SK-N-SH (cell line): ENCODE results near the gene PRR19. TPM values are rescaled to one million over a fixed set of nuclear protein-coding genes. Genes with fewer than 3 reads are reported as not detected.
A peak's percentile ranks its signal among the peaks of the same experiment; 100 is the strongest.

Experiments used
- CTCF ChIA-PET: fragments of 300-600, 350-600 bp; formaldehyde crosslinking; extraction: SDS; loops from one replicate; lab custom pipeline; 2021; lab: Yijun Ruan, JAX
- POLR2A ChIA-PET: fragments of 350-600 bp; sonication (Branson Sonifier 250); formaldehyde crosslinking; extraction: SDS; loops from one replicate; lab custom pipeline; 2020; ENCODE audit warnings: antibody characterized with exemption, inconsistent platforms; lab: Yijun Ruan, JAX
- DNase-seq: peaks from one replicate; pipeline ENCODE4 v3.0.0; 2012
- H2AFZ ChIP-seq: fragments of 200-600 bp; sonication (generic); 2 replicates; pipeline ENCODE4 v1.8.1; 2016; ENCODE audit warnings: antibody characterized with exemption, mild to moderate bottlenecking, low read depth
- H3F3A ChIP-seq: fragments of 200-600 bp; sonication (generic); replicated peaks from 2 replicates; pipeline ENCODE3; 2016; ENCODE audit warnings: antibody characterized with exemption, mild to moderate bottlenecking; ENCODE audit not compliant: insufficient read depth
- H3K27ac ChIP-seq, 2 experiments: fragments of 200-500 bp in 1 of 2; fragments of 200-600 bp in 1 of 2; sonication (Bioruptor generic) in 1 of 2; sonication (generic), shearing (Covaris generic) in 1 of 2; 2 replicates each; pipeline versions ENCODE4 v1.5.1 to v1.6.1; 2014 to 2016; ENCODE audit warnings: low read depth in 2 of 2, inconsistent platforms in 1 of 2, low read length in 1 of 2, mild to moderate bottlenecking in 1 of 2, mixed read lengths in 1 of 2
- H3K27me3 ChIP-seq: fragments of 200-600 bp; sonication (generic), shearing (Covaris generic); 2 replicates; pipeline ENCODE4 v1.6.1; 2016; ENCODE audit warnings: mixed run types; ENCODE audit not compliant: insufficient read depth
- H3K36me3 ChIP-seq, 2 experiments: fragments of 200-500 bp in 1 of 2; fragments of 200-600 bp in 1 of 2; sonication (Bioruptor generic) in 1 of 2; sonication (generic) in 1 of 2; replicated peaks in 1 of 2; 2 replicates each; pipeline versions ENCODE3 to v1.5.1; 2014 to 2016; ENCODE audit warnings: low read length in 1 of 2, mild to moderate bottlenecking in 1 of 2; ENCODE audit not compliant: insufficient read depth in 2 of 2, control insufficient read depth in 1 of 2
- H3K4me1 ChIP-seq, 2 experiments: fragments of 200-500 bp in 1 of 2; fragments of 200-600 bp in 1 of 2; sonication (Bioruptor generic) in 1 of 2; sonication (generic), shearing (Covaris generic) in 1 of 2; 2 replicates each; pipeline versions ENCODE4 v1.5.1 to v1.6.1; 2014 to 2016; ENCODE audit warnings: low read depth in 1 of 2, low read length in 1 of 2, mixed run types in 1 of 2; ENCODE audit not compliant: insufficient read depth in 2 of 2, control insufficient read depth in 1 of 2
- H3K4me2 ChIP-seq: fragments of 200-600 bp; sonication (generic), shearing (Covaris generic); 2 replicates; pipeline ENCODE4 v1.6.1; 2017; ENCODE audit warnings: mixed run types
- H3K4me3 ChIP-seq, 2 experiments: fragments of 200-500 bp in 1 of 2; fragments of 200-600 bp in 1 of 2; sonication (Bioruptor generic) in 1 of 2; sonication (generic), shearing (Covaris generic) in 1 of 2; 2 replicates each; pipeline versions ENCODE4 v1.5.1 to v1.8.1; 2014 to 2016; ENCODE audit warnings: low read depth in 2 of 2, inconsistent platforms in 1 of 2, low read length in 1 of 2, mild to moderate bottlenecking in 1 of 2, mixed read lengths in 1 of 2, moderate library complexity in 1 of 2
- H3K79me2 ChIP-seq: fragments of 200-600 bp; sonication (generic); 2 replicates; pipeline ENCODE4 v1.8.1; 2017; ENCODE audit warnings: mild to moderate bottlenecking; ENCODE audit not compliant: insufficient read depth
- H3K9ac ChIP-seq: fragments of 200-600 bp; sonication (generic); 2 replicates; pipeline ENCODE4 v1.6.1; 2017; ENCODE audit warnings: mixed run types
- H3K9me2 ChIP-seq: fragments of 200-600 bp; sonication (generic); 2 replicates; pipeline ENCODE4 v1.6.1; 2017; ENCODE audit warnings: mixed run types
- H3K9me3 ChIP-seq: fragments of 200-600 bp; sonication (generic); 2 replicates; pipeline ENCODE4 v1.6.1; 2017; ENCODE audit warnings: mixed run types, mild to moderate bottlenecking, moderate library complexity
- H4K20me1 ChIP-seq: fragments of 200-600 bp; sonication (generic); 2 replicates; pipeline ENCODE4 v1.6.1; 2017; ENCODE audit warnings: mild to moderate bottlenecking, mixed run types; ENCODE audit not compliant: insufficient read depth
- ELF1 ChIP-seq: IDR thresholded peaks from 2 replicates; pipeline ENCODE4 v1.4.0; 2012
- EP300 ChIP-seq, 2 experiments: IDR thresholded peaks; 2 replicates each; pipeline versions ENCODE4 v1.4.0 to v1.6.1; 2012; ENCODE audit warnings: borderline replicate concordance in 1 of 2, low read depth in 1 of 2, low read length in 1 of 2
- EZH2phosphoT487 ChIP-seq: fragments of 200-600 bp; sonication (generic); IDR thresholded peaks from 2 replicates; pipeline ENCODE4 v1.6.1; 2017; ENCODE audit warnings: low read depth, mixed run types, mild to moderate bottlenecking, antibody characterized with exemption, moderate library complexity, borderline replicate concordance
- FOSL2 ChIP-seq: IDR thresholded peaks from 2 replicates; pipeline ENCODE4 v1.4.0; 2012; ENCODE audit warnings: low read depth, mild to moderate bottlenecking, moderate library complexity, borderline replicate concordance
- FOXJ3 ChIP-seq: sonication (generic); formaldehyde crosslinking; IDR thresholded peaks from 2 replicates; pipeline ENCODE4 v1.5.1; 2020; ENCODE audit warnings: mild to moderate bottlenecking, missing genetic modification reagents
- FOXM1 ChIP-seq: IDR thresholded peaks from 2 replicates; pipeline ENCODE4 v1.4.0; 2012; ENCODE audit warnings: low read depth, mild to moderate bottlenecking
- GABPA ChIP-seq: IDR thresholded peaks from 2 replicates; pipeline ENCODE4 v1.4.0; 2012; ENCODE audit warnings: low read depth, mild to moderate bottlenecking
- JUND ChIP-seq: IDR thresholded peaks from 2 replicates; pipeline ENCODE4 v1.4.0; 2012
- MEF2A ChIP-seq: IDR thresholded peaks from 2 replicates; pipeline ENCODE4 v1.4.0; 2012; ENCODE audit warnings: low read depth, borderline replicate concordance
- NRF1 ChIP-seq: IDR thresholded peaks from 2 replicates; pipeline ENCODE4 v1.6.1; 2012; ENCODE audit warnings: low read depth, mild to moderate bottlenecking, low read length
- PBX3 ChIP-seq: IDR thresholded peaks from 2 replicates; pipeline ENCODE4; 2012
- POLR2AphosphoS5 ChIP-seq: IDR thresholded peaks from 2 replicates; pipeline ENCODE4 v1.6.1; 2012; ENCODE audit warnings: low read depth, low read length
- RAD21 ChIP-seq: IDR thresholded peaks from 2 replicates; pipeline ENCODE4 v1.6.1; 2012; ENCODE audit warnings: mild to moderate bottlenecking, low read length
- RCOR1 ChIP-seq: fragments of 150-350 bp; IDR thresholded peaks from 2 replicates; pipeline ENCODE4 v1.6.1; 2017; ENCODE audit warnings: antibody characterized with exemption, low read length
- RFX5 ChIP-seq: IDR thresholded peaks from 2 replicates; pipeline ENCODE4 v1.6.1; 2012; ENCODE audit warnings: mild to moderate bottlenecking, improper control_type of control experiment, low read length
- RXRA ChIP-seq: IDR thresholded peaks from 2 replicates; pipeline ENCODE4 v1.4.0; 2012; ENCODE audit warnings: low read depth, mild to moderate bottlenecking, borderline replicate concordance
- SMC3 ChIP-seq: IDR thresholded peaks from 2 replicates; pipeline ENCODE4 v1.6.1; 2012; ENCODE audit warnings: low read depth, low read length, improper control_type of control experiment
- TAF1 ChIP-seq: IDR thresholded peaks from 2 replicates; pipeline ENCODE4 v1.6.1; 2012; ENCODE audit warnings: low read depth, mild to moderate bottlenecking, low read length, moderate library complexity, borderline replicate concordance
- TCF12 ChIP-seq: IDR thresholded peaks from 2 replicates; pipeline ENCODE4 v1.4.0; 2012
- USF1 ChIP-seq: IDR thresholded peaks from 2 replicates; pipeline ENCODE4 v1.4.0; 2012; ENCODE audit warnings: low read depth, borderline replicate concordance
- YY1 ChIP-seq: IDR thresholded peaks from 2 replicates; pipeline ENCODE4 v1.4.0; 2012; ENCODE audit warnings: low read depth, mild to moderate bottlenecking
- WGBS: methylation state at CpG from one replicate; pipeline ENCODE4 v1.1.6; 2017; ENCODE audit warnings: low lambda C conversion rate; 5-methylcytosine and 5-hydroxymethylcytosine counted together
- polyA plus RNA-seq, 3 experiments: library from polyadenylated mRNA; depleted of rRNA; stranded (reverse); fragments of >200 nt; gene quantifications; 2 replicates each; pipeline ENCODE4 v1.2.3, GENCODE V29; 2012
- TF ChIP-seq, protein P1 (sequence below): fragments of 200-600 bp; sonication (generic); IDR thresholded peaks from 2 replicates; pipeline ENCODE4 v1.6.1; 2017; ENCODE audit warnings: antibody characterized with exemption, mild to moderate bottlenecking, moderate library complexity
- TF ChIP-seq, protein P2 (sequence below): IDR thresholded peaks from 2 replicates; pipeline ENCODE4 v1.4.0; 2012; ENCODE audit warnings: low read depth, borderline replicate concordance
- TF ChIP-seq, protein P3 (sequence below): fragments of 150-350 bp; IDR thresholded peaks from 2 replicates; pipeline ENCODE4 v1.6.1; 2017; ENCODE audit warnings: antibody characterized with exemption, low read length, low read depth, borderline replicate concordance
- TF ChIP-seq, protein P4 (sequence below): fragments of 150-350 bp; IDR thresholded peaks from 2 replicates; pipeline ENCODE4 v1.6.1; 2016; ENCODE audit warnings: mild to moderate bottlenecking, low read depth, low read length

Gene PRR19
- polyA plus RNA-seq, 1 of the 3 experiments (the other 2 are of a cell fraction): 1.3 TPM

DNA sequence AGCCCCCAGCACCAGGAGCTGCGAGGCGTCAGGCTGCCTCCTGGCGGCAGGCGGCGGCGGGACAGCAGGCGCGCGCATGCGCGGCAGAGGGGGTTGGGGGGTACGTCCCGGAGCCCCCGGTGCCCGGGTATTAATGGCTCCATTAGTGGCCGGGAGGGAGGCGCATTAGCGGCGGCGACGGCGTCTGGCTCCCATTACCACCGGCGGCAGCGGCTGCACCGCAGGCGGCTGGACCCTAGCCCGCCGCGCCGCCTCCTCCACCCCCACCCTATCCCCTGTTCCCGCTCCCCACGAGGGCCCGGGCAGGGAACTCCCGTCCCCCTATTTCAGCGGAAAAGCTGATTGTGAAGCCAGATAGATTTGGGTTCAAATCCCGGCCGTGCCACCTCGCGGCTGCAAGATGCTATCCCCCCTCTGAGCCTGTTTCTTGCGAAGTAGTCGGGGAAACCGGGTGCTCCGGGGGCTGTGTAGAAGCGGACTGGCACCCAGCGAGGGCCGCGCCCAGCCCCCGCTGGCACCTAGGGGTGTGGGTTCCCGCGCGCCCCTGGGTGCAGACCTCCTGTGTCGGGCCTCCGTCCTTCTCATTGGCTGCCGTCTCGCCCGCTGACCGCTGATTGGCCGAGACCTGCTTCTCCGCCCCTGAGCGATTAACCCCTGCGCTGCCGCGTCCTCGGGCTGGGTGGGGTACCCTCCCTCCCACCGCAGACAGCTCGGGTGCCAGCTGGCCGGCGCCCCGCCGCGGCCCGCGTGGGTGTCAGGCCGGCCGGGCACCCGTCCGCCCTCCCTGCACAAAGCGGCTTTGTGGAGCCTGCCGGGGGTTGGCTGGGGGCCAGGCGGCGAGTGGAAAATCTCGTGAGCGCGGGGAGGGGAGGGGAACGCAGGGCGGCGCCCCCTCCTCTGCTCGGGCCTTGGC lies 21.8 kb upstream of the PRR19 start:
- DNase-seq: peak; percentile 96
- POLR2A ChIA-PET: interaction anchor here (0.7 to 4.2 kb wide), 6 partner anchors 10 to 36 kb away, joined by 3 to 35 read pairs (median 8); partner anchors contain the start of genes CIC, GSK3A, PAFAH1B3 and PRR19
- no peak for TF ChIP-seq FOXJ3 (CRISPR knock-in tag)
- TF ChIP-seq RCOR1: peak; percentile 42; the same call in 1 of the 2 replicates
- TF ChIP-seq RXRA: no peak
- no peak for TF ChIP-seq JUND
- TF ChIP-seq RAD21: peak; percentile 77
- TF ChIP-seq, protein P1, sequence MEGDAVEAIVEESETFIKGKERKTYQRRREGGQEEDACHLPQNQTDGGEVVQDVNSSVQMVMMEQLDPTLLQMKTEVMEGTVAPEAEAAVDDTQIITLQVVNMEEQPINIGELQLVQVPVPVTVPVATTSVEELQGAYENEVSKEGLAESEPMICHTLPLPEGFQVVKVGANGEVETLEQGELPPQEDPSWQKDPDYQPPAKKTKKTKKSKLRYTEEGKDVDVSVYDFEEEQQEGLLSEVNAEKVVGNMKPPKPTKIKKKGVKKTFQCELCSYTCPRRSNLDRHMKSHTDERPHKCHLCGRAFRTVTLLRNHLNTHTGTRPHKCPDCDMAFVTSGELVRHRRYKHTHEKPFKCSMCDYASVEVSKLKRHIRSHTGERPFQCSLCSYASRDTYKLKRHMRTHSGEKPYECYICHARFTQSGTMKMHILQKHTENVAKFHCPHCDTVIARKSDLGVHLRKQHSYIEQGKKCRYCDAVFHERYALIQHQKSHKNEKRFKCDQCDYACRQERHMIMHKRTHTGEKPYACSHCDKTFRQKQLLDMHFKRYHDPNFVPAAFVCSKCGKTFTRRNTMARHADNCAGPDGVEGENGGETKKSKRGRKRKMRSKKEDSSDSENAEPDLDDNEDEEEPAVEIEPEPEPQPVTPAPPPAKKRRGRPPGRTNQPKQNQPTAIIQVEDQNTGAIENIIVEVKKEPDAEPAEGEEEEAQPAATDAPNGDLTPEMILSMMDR: peak; percentile 89
- TF ChIP-seq PBX3: peak; percentile 23; the same call in 1 of the 2 replicates
- TF ChIP-seq FOSL2: no peak
- peak; percentile 73 for TF ChIP-seq SMC3
- TF ChIP-seq EZH2phosphoT487: no peak
- no peak; a peak in 2 of 4 replicates for TF ChIP-seq EP300 (IDR thresholded peaks at IDR 0.05; ENCODE audit: borderline replicate concordance in 1 of 2, low read depth in 1 of 2, low read length in 1 of 2)
- TF ChIP-seq GABPA: no peak
- TF ChIP-seq, protein P2, sequence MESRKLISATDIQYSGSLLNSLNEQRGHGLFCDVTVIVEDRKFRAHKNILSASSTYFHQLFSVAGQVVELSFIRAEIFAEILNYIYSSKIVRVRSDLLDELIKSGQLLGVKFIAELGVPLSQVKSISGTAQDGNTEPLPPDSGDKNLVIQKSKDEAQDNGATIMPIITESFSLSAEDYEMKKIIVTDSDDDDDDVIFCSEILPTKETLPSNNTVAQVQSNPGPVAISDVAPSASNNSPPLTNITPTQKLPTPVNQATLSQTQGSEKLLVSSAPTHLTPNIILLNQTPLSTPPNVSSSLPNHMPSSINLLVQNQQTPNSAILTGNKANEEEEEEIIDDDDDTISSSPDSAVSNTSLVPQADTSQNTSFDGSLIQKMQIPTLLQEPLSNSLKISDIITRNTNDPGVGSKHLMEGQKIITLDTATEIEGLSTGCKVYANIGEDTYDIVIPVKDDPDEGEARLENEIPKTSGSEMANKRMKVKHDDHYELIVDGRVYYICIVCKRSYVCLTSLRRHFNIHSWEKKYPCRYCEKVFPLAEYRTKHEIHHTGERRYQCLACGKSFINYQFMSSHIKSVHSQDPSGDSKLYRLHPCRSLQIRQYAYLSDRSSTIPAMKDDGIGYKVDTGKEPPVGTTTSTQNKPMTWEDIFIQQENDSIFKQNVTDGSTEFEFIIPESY: no peak
- TF ChIP-seq, protein P3, sequence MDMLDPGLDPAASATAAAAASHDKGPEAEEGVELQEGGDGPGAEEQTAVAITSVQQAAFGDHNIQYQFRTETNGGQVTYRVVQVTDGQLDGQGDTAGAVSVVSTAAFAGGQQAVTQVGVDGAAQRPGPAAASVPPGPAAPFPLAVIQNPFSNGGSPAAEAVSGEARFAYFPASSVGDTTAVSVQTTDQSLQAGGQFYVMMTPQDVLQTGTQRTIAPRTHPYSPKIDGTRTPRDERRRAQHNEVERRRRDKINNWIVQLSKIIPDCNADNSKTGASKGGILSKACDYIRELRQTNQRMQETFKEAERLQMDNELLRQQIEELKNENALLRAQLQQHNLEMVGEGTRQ: no peak
- TF ChIP-seq MEF2A: no peak; the same call in 1 of the 2 replicates
- TF ChIP-seq USF1: no peak
- TF ChIP-seq, protein P4, sequence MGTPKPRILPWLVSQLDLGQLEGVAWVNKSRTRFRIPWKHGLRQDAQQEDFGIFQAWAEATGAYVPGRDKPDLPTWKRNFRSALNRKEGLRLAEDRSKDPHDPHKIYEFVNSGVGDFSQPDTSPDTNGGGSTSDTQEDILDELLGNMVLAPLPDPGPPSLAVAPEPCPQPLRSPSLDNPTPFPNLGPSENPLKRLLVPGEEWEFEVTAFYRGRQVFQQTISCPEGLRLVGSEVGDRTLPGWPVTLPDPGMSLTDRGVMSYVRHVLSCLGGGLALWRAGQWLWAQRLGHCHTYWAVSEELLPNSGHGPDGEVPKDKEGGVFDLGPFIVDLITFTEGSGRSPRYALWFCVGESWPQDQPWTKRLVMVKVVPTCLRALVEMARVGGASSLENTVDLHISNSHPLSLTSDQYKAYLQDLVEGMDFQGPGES: peak; percentile 49
- no peak for TF ChIP-seq ELF1
- TF ChIP-seq POLR2AphosphoS5: peak; percentile 80
- peak; percentile 72; the same call in 1 of the 2 replicates for TF ChIP-seq RFX5
- peak; percentile 38; the same call in 1 of the 2 replicates for TF ChIP-seq TCF12
- TF ChIP-seq YY1: no peak
- peak; percentile 88 for TF ChIP-seq NRF1
- peak; percentile 45; the same call in 1 of the 2 replicates for TF ChIP-seq TAF1
- TF ChIP-seq FOXM1: no peak

More for the DNA sequence above, 21.8 kb upstream of the PRR19 start:
- CTCF ChIA-PET: interaction anchor here (0.6 to 7.1 kb wide), 29 partner anchors 8 to 281 kb away, joined by 3 to 205 read pairs (median 4); partner anchors contain the start of genes ERF, GSK3A, PAFAH1B3 and PRR19
- no peak overlapping the region; the same call in 1 of the 2 replicates for H2AFZ ChIP-seq
- H3K9me2 ChIP-seq: no peaks in the 10 kb centered on the region
- H3K4me1 ChIP-seq: peaks cover 48 to 71% of the 10 kb centered on the region in 2 experiments
- peak overlapping the region; percentile 97 for H3K4me2 ChIP-seq
- peak overlapping the region; percentile 93 to 96 for H3K27ac ChIP-seq
- peaks cover 53% of the 10 kb centered on the region for H3F3A ChIP-seq
- H3K4me3 ChIP-seq: peak overlapping the region; percentile 69 to 80
- H4K20me1 ChIP-seq: peaks cover 6% of the 10 kb centered on the region; the same call in 1 of the 2 replicates
- H3K36me3 ChIP-seq: peaks cover 5 to 8% of the 10 kb centered on the region in 2 experiments
- H3K9me3 ChIP-seq: no peaks in the 10 kb centered on the region
- peak overlapping the region; percentile 83 for H3K9ac ChIP-seq
- 2% methylated on average over 19 of the region's 89 CpGs for WGBS
- H3K27me3 ChIP-seq: no peaks in the 10 kb centered on the region
- H3K79me2 ChIP-seq: peaks cover 64% of the 10 kb centered on the region
